Stomach smooth muscle (tissue), 2 donors: ENCODE data around the gene FAM89B.

Source experiments
- H3K27ac ChIP-seq: one replicate; pipeline ENCODE4 v1.7.0; 2013; ENCODE audit warnings: mild to moderate bottlenecking, low read length, inconsistent platforms
- H3K27me3 ChIP-seq, 2 donors: one replicate each; pipeline ENCODE4 v1.7.0; 2013; ENCODE audit warnings: low read length in 2 of 2; ENCODE audit not compliant: insufficient read depth in 2 of 2, control insufficient read depth in 1 of 2
- H3K36me3 ChIP-seq, 2 donors: one replicate each; pipeline ENCODE4 v1.7.0; 2013; ENCODE audit warnings: low read length in 2 of 2; ENCODE audit not compliant: control insufficient read depth in 2 of 2, insufficient read depth in 2 of 2
- H3K4me1 ChIP-seq: one replicate; pipeline ENCODE4 v1.7.0; 2013; ENCODE audit warnings: low read length; ENCODE audit not compliant: control insufficient read depth, insufficient read depth
- H3K4me3 ChIP-seq, 2 donors: one replicate each; pipeline ENCODE4 v1.7.0; 2013; ENCODE audit warnings: low read length in 2 of 2
- H3K9ac ChIP-seq, 2 donors: one replicate each; pipeline ENCODE4 v1.7.0; 2013; ENCODE audit warnings: low read length in 2 of 2, mild to moderate bottlenecking in 1 of 2
- H3K9me3 ChIP-seq, 2 donors: one replicate each; pipeline ENCODE4 v1.7.0; 2013; ENCODE audit warnings: low read length in 2 of 2; ENCODE audit not compliant: control insufficient read depth in 2 of 2
- donor health status: healthy.
- donor health status: Pancreatic carcinoma.

FAM89B gene

DNA sequence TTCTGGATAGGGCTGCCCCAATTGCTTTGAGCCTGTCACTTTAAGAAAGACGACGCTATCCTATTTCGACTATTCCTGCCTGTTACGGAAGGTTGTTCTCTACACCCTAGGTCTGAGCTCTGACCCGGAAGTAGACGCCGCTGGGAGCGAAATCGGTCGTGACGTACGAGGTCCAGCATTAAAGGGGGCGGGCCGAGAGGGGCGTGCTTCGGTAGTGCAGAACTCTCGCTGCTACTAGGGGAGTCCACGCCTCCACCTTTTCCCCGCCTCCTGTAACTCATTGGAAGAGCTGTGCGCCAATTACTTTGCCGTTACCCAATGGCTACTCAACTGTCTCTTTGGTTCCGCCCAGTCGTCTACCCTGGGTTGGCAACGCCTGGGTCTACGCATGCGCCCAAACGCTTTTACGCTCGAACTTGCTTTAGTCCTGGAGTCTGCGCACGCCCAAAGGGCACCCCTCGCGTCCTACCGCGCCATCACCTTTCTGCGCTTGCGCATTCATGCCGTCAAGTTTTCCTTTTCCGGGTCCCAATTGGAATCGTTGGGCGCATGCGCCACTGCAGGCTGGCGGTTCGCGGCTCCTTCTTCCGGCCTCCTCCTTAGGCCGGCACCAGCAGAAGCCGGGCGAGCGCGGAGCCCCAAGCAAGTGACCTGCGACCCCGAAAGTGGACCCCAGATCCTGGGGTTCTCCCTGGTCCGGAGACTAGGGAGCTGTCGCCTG, 43.1 kb downstream of the FAM89B start, which contains the start of gene PCNX3:
Gene PCNX3, plus strand, starts transcription at position 548 of the 721 bp plus-strand sequence. CDS start 536 bp downstream, outside the sequence.
- Histone ChIP-seq H3K4me1 (peaks cover 54% of the 10 kb centered on the region), H3K36me3 (peaks cover 19 to 30% of the 10 kb centered on the region in 2 donors), H3K27me3 (no peaks in the 10 kb centered on the region), H3K27ac (peak within 1 kb of the TSS; percentile 87), H3K9ac (peak within 1 kb of the TSS; percentile 78 to 89), H3K9me3 (no peaks in the 10 kb centered on the region), H3K4me3 (peak within 1 kb of the TSS; percentile 85 to 96)

DNA sequence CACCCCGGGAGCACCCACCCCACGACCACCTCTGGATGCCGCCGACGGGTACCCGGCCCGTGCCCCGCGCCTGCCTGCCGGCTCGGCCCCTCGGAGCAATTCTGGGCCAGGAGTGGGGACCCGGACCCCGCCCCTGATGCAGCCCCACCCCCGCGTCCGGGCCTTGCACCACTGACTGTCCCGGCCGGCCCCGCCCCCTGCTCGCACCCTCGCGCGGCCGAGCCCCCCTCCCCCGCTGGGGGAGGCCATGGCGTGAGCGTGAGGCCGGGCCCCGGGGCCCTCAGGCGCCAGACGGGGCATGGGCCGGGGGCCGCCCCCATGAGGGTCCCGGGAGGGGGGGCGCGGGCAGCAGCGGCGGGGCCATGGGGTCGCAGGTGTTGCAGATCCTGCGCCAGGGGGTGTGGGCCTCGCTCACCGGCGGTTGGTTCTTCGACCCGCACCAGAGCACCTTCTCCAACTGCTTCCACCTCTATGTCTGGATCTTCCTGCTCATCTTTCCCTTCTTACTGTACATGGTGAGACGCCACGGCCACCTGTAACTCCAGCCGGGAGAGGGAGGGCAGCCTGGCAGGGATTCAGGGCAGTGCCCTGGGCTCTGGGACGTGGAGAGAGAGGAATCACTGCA, 43.7 kb downstream of the FAM89B start:
- peaks cover 48% of the 10 kb centered on the region for H3K4me1 ChIP-seq
- H3K9ac ChIP-seq, result peak overlapping the region; percentile 78 to 80
- H3K4me3 ChIP-seq, result peak overlapping the region; percentile 71 to 96
- H3K27me3 ChIP-seq, result no peaks in the 10 kb centered on the region
- peaks cover 19 to 28% of the 10 kb centered on the region in 2 donors for H3K36me3 ChIP-seq
- H3K27ac ChIP-seq, result peak overlapping the region; percentile 87
- no peaks in the 10 kb centered on the region for H3K9me3 ChIP-seq

GRCh38 chr11:65616575-65617001, 44.2 kb downstream of the FAM89B start:
- H3K27ac ChIP-seq, result peak overlapping the region; percentile 41
- peak overlapping the region; percentile 78 to 80 for H3K9ac ChIP-seq
- H3K4me1 ChIP-seq, result peaks cover 43% of the 10 kb centered on the region
- H3K36me3 ChIP-seq, result peaks cover 19 to 33% of the 10 kb centered on the region in 2 donors
- peak overlapping the region; percentile 71 to 96 for H3K4me3 ChIP-seq
- no peaks in the 10 kb centered on the region for H3K9me3 ChIP-seq
- no peaks in the 10 kb centered on the region for H3K27me3 ChIP-seq

DNA sequence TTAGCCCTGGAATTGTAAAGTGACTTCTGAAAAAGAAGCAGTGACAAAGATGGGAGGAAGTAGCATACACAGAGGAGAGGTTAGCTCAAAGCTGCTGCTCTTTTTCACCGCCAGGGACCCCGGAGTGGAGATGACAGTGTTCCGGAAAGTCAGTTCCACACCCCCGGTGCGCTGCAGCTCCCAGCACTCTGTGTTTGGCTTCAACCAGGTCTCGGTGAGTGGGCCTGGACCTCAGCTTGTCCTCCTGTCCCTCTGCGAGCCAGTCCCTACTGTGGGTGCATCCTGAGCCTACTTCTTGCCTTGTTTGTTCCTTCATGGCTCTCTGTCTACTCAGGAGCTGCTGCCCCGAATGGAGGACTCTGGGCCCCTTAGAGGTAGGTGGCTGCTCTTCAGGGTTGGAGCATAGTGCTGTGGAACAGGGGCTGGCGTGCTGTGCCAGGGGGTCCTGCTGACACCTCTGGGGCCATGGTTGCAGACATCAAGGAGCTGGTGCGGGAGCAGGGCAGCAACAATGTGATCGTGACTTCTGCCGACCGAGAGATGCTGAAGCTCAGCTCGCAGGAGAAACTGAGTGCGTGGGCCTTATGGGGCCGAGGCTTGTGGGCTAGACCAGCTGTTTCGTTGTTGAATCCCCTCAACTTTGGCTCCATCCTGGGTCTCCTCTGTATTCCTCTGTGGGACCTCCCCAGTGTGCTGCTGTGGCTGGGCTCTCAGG, 45.0 kb downstream of the FAM89B start:
- Histone ChIP-seq H3K27ac (no peak overlapping the region), H3K27me3 (no peaks in the 10 kb centered on the region), H3K9me3 (no peaks in the 10 kb centered on the region), H3K9ac (peak overlapping the region in 1 of 2 donors; percentile 78), H3K4me3 (no peak overlapping the region), H3K4me1 (peaks cover 36% of the 10 kb centered on the region), H3K36me3 (peaks cover 14 to 35% of the 10 kb centered on the region in 2 donors)

DNA sequence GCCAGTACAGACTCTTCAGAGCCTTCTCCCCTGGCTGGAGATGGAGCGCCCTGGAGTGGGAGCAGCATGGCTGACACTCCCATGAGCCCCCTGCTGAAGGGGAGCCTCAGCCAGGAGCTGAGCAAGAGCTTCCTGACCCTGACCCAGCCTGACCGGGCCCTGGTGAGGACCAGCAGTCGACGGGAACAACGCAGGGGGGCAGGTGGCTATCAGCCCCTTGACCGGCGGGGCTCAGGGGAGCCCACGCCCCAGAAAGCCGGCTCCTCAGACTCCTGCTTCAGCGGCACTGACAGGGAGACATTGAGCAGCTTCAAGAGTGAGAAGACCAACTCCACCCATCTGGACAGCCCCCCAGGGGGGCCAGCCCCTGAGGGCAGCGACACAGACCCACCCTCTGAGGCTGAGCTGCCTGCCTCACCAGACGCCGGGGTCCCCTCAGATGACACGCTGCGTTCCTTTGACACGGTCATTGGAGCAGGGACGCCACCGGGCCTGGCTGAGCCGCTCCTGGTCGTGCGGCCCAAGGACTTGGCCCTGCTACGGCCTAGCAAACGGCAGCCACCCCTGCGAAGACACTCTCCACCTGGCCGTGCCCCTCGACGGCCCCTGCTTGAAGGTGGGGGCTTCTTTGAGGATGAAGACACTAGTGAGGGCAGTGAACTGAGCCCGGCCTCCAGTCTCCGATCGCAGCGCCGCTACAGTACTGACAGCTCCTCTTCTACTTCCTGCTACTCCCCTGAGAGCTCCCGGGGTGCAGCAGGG, 45.8 kb downstream of the FAM89B start:
- Histone ChIP-seq H3K36me3 (peaks cover 11 to 35% of the 10 kb centered on the region in 2 donors), H3K27ac (no peak overlapping the region), H3K9me3 (no peaks in the 10 kb centered on the region), H3K27me3 (no peaks in the 10 kb centered on the region), H3K9ac (no peak overlapping the region), H3K4me1 (peaks cover 27% of the 10 kb centered on the region), H3K4me3 (no peak overlapping the region)

GRCh38 chr11:65618763-65619162, 46.4 kb downstream of the FAM89B start:
- Histone ChIP-seq H3K4me3 (no peak overlapping the region), H3K27ac (no peak overlapping the region), H3K4me1 (peaks cover 21% of the 10 kb centered on the region), H3K36me3 (peaks cover 11 to 39% of the 10 kb centered on the region in 2 donors), H3K27me3 (no peaks in the 10 kb centered on the region), H3K9ac (no peak overlapping the region), H3K9me3 (no peaks in the 10 kb centered on the region)

- no peak overlapping the region for H3K27ac ChIP-seq
- H3K36me3 ChIP-seq, result peaks cover 16 to 41% of the 10 kb centered on the region in 2 donors
- H3K27me3 ChIP-seq, result no peaks in the 10 kb centered on the region
- peaks cover 15% of the 10 kb centered on the region for H3K4me1 ChIP-seq
- no peak overlapping the region for H3K9ac ChIP-seq
- no peak overlapping the region for H3K4me3 ChIP-seq
- H3K9me3 ChIP-seq, result no peaks in the 10 kb centered on the region
Observed at GRCh38 chr11:65619281-65619928, 47.1 kb downstream of the FAM89B start.

- Histone ChIP-seq H3K27ac (no peak overlapping the region), H3K9me3 (no peaks in the 10 kb centered on the region), H3K4me1 (peaks cover 15% of the 10 kb centered on the region), H3K36me3 (peaks cover 16 to 47% of the 10 kb centered on the region in 2 donors), H3K4me3 (no peak overlapping the region), H3K9ac (no peak overlapping the region), H3K27me3 (no peaks in the 10 kb centered on the region)
Observed at GRCh38 chr11:65620666-65621065, 48.3 kb downstream of the FAM89B start.

DNA sequence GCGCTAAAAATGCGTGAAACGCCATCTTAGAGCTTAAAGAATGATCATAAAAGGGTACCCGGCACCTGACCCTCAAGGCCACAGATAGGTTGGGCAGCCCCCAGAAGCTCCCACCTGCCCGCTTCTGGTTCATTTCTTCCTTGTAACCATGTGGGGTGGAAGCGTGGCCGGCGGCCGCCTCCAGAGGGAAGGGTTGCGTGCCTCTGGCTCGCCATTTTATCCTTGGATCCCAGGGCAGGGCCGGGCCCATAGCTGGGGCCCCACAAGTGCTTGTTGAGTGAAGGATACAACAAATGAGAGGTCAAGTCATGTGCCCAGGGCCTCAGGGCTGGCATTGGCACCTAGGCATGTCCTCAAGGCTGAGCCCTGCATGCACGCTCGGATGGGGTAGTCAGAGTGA, 49.1 kb downstream of the FAM89B start:
- peaks cover 20 to 52% of the 10 kb centered on the region in 2 donors for H3K36me3 ChIP-seq
- H3K27ac ChIP-seq, result no peak overlapping the region
- H3K9ac ChIP-seq, result no peak overlapping the region
- H3K9me3 ChIP-seq, result no peaks in the 10 kb centered on the region
- no peak overlapping the region for H3K4me3 ChIP-seq
- no peaks in the 10 kb centered on the region for H3K27me3 ChIP-seq
- H3K4me1 ChIP-seq, result peaks cover 17% of the 10 kb centered on the region

DNA sequence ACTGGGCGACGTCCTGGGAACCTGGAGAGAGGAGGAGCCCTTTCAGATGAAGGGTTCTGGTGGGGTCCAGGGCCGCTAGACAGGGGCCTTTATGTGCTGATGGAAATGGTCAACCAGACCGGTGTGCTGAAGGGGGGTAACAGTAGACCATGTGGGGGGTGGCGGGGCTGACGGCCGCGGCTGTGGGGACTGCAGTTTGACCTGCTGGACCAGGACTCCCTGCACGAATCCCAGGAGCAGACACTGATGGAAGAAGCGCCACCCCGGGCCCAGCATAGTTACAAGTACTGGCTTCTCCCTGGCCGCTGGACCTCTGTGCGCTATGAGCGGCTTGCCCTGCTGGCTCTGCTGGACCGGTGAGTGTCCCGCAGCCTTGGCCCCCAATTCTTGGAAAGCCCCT, 49.7 kb downstream of the FAM89B start:
- no peaks in the 10 kb centered on the region for H3K27me3 ChIP-seq
- peaks cover 12% of the 10 kb centered on the region for H3K4me1 ChIP-seq
- H3K27ac ChIP-seq, result no peak overlapping the region
- H3K9ac ChIP-seq, result no peak overlapping the region
- H3K9me3 ChIP-seq, result no peaks in the 10 kb centered on the region
- no peak overlapping the region for H3K4me3 ChIP-seq
- peaks cover 26 to 57% of the 10 kb centered on the region in 2 donors for H3K36me3 ChIP-seq
